HepG2 (cell line): Measurements from ENCODE around the gene GPR65. TPM values are rescaled to one million over a fixed set of nuclear protein-coding genes. Genes with fewer than 3 reads are reported as not detected.

Source experiments
- ATAC-seq: fragments of 200-7000 bp; cut with Tn5 transposase; 3 replicates; pipeline ENCODE4 v1.9.1; 2020; ENCODE audit warnings: mild to moderate bottlenecking, moderate library complexity
- BruUV-seq: library from RNA; stranded (reverse); fragments of 400-500 nt; replicated peaks from 2 replicates; lab custom pipeline; 2021; lab: Mats Ljungman, UMichigan
- CTCF ChIA-PET: fragments of 300-600 bp; formaldehyde crosslinking; extraction: SDS; loops from one replicate; lab custom pipeline; 2021; ENCODE audit warnings: low total read pairs, inconsistent platforms, low intra/inter-chr PET ratio; lab: Yijun Ruan, JAX
- POLR2A ChIA-PET: fragments of 350-600 bp; sonication (Branson Sonifier 250); formaldehyde crosslinking; loops from one replicate; lab custom pipeline; 2020; ENCODE audit warnings: antibody characterized with exemption, inconsistent platforms; lab: Yijun Ruan, JAX
- DNase-seq: peaks from one replicate; pipeline ENCODE4 v3.0.0-alpha.2; 2015; ENCODE audit warnings: low spot score
- FAIRE-seq: peaks from 3 replicates; lab custom pipeline; 2011; peaks lifted over from hg19 to GRCh38; lab: Jason Lieb, UNC
- H2AFZ ChIP-seq: one replicate; pipeline ENCODE4 v1.6.1; 2011; ENCODE audit warnings: low read length, inconsistent platforms
- H3K27ac ChIP-seq: fragments of 300-600 bp; 3 replicates; pipeline ENCODE4 v1.8.0; 2011; ENCODE audit warnings: mixed run types, mild to moderate bottlenecking, mixed read lengths, low read length, inconsistent platforms; ENCODE audit not compliant: insufficient read depth; ENCODE audit errors: extremely low read length
- H3K27me3 ChIP-seq, 2 experiments: fragments of 200-600 bp in 1 of 2; 2 replicates in 1 of 2; 3 replicates in 1 of 2; pipeline versions ENCODE4 v1.6.0 to v1.8.0; 2011; ENCODE audit warnings: low read length in 2 of 2, mild to moderate bottlenecking in 2 of 2, moderate library complexity in 2 of 2, inconsistent platforms in 1 of 2; ENCODE audit not compliant: insufficient read depth in 2 of 2, control insufficient read depth in 1 of 2
- H3K36me3 ChIP-seq, 2 experiments: fragments of 200-600 bp in 1 of 2; replicated peaks in 1 of 2; 2 replicates in 1 of 2; 3 replicates in 1 of 2; pipeline versions ENCODE4 v1.5.1 to v1.8.0; 2011; ENCODE audit warnings: low read length in 2 of 2, inconsistent platforms in 1 of 2; ENCODE audit not compliant: insufficient read depth in 2 of 2, control insufficient read depth in 1 of 2
- H3K4me1 ChIP-seq: 2 replicates; pipeline ENCODE4 v1.5.1; 2012; ENCODE audit warnings: low read length, inconsistent platforms; ENCODE audit not compliant: insufficient read depth
- H3K4me2 ChIP-seq: 2 replicates; pipeline ENCODE4 v1.6.0; 2011; ENCODE audit warnings: low read depth, low read length, inconsistent platforms
- H3K4me3 ChIP-seq, 3 experiments: fragments of 200-600 bp in 1 of 3; sonication (generic), shearing (Covaris generic) in 1 of 3; replicated peaks in 1 of 3; 2 replicates each; pipeline ENCODE4 v1.5.1; 2011 to 2016; ENCODE audit warnings: low read length in 3 of 3, inconsistent platforms in 2 of 3, low read depth in 2 of 3, mild to moderate bottlenecking in 2 of 3, control low read depth in 1 of 3, mixed read lengths in 1 of 3; ENCODE audit not compliant: insufficient read depth in 1 of 3
- H3K79me2 ChIP-seq: one replicate; pipeline ENCODE4 v1.6.1; 2011; ENCODE audit warnings: low read length, inconsistent platforms; ENCODE audit not compliant: insufficient read depth
- H3K9ac ChIP-seq: 2 replicates; pipeline ENCODE4 v1.6.0; 2011; ENCODE audit warnings: mild to moderate bottlenecking, low read depth, low read length, inconsistent platforms; ENCODE audit not compliant: insufficient read depth
- H3K9me3 ChIP-seq: 2 replicates; pipeline ENCODE4 v1.5.1; 2012; ENCODE audit warnings: mild to moderate bottlenecking, low read length
- H4K20me1 ChIP-seq: 2 replicates; pipeline ENCODE4 v1.6.0; 2011; ENCODE audit warnings: inconsistent platforms, mild to moderate bottlenecking, low read length, moderate library complexity; ENCODE audit not compliant: insufficient read depth
- ATF1 ChIP-seq: IDR thresholded peaks from 2 replicates; pipeline ENCODE4 v1.6.1; 2016; ENCODE audit warnings: mild to moderate bottlenecking, control low read depth
- BORCS8-MEF2B ChIP-seq: sonication (generic); formaldehyde crosslinking; IDR thresholded peaks from 2 replicates; pipeline ENCODE4 v1.8.0; 2022; ENCODE audit warnings: mild to moderate bottlenecking, missing genetic modification reagents
- CREB1 ChIP-seq, 2 experiments: fragments of 450-650 bp in 1 of 2; IDR thresholded peaks; 2 replicates each; pipeline ENCODE4 v1.6.1; 2016 to 2017; ENCODE audit warnings: control low read depth in 1 of 2, mild to moderate bottlenecking in 1 of 2, missing compliant biosample characterization in 1 of 2, missing genetic modification characterization in 1 of 2
- ELF1 ChIP-seq: sonication (generic); formaldehyde crosslinking; IDR thresholded peaks from 2 replicates; pipeline ENCODE4 v1.4.0; 2020; ENCODE audit warnings: missing genetic modification reagents
- FOXA1 ChIP-seq, 2 experiments: fragments of 450-650 bp in 1 of 2; sonication (generic) in 1 of 2; formaldehyde crosslinking in 1 of 2; IDR thresholded peaks; 2 replicates each; pipeline versions ENCODE4 v1.4.0 to v1.6.1; 2016 to 2020; ENCODE audit warnings: missing genetic modification reagents in 1 of 2
- GABPA ChIP-seq, 2 experiments: IDR thresholded peaks; 2 replicates each; pipeline ENCODE4 v1.6.1; 2011 to 2016; ENCODE audit warnings: low read depth in 2 of 2, low read length in 1 of 2, missing biosample characterization in 1 of 2, missing genetic modification characterization in 1 of 2
- REPIN1 ChIP-seq: sonication (generic); formaldehyde crosslinking; IDR thresholded peaks from 2 replicates; pipeline ENCODE4 v1.8.0; 2022; ENCODE audit warnings: missing genetic modification reagents, low read depth, mild to moderate bottlenecking, borderline replicate concordance
- SOX6 ChIP-seq, 2 experiments: fragments of 450-650 bp in 1 of 2; sonication (generic) in 1 of 2; formaldehyde crosslinking in 1 of 2; IDR thresholded peaks; 2 replicates each; pipeline versions ENCODE4 v1.4.0 to v1.6.1; 2017 to 2020; ENCODE audit warnings: antibody characterized with exemption in 1 of 2, mild to moderate bottlenecking in 1 of 2, missing genetic modification reagents in 1 of 2
- TCF12 ChIP-seq, 2 experiments: fragments of 450-650 bp in 1 of 2; sonication (generic) in 1 of 2; formaldehyde crosslinking in 1 of 2; IDR thresholded peaks; 2 replicates each; pipeline versions ENCODE4 v1.6.1 to v1.8.0; 2017 to 2022; ENCODE audit warnings: antibody characterized with exemption in 1 of 2, mild to moderate bottlenecking in 1 of 2, missing genetic modification reagents in 1 of 2, moderate library complexity in 1 of 2
- THAP7 ChIP-seq: sonication (generic); formaldehyde crosslinking; IDR thresholded peaks from 2 replicates; pipeline ENCODE4 v1.8.1; 2023; ENCODE audit warnings: mild to moderate bottlenecking, missing genetic modification reagents
- ZHX1 ChIP-seq: sonication (generic); formaldehyde crosslinking; IDR thresholded peaks from 2 replicates; pipeline ENCODE4 v1.8.1; 2022; ENCODE audit warnings: low read depth, mild to moderate bottlenecking, missing genetic modification reagents
- ZNF205 ChIP-seq: IDR thresholded peaks from 2 replicates; pipeline ENCODE4 v1.6.1; 2018; ENCODE audit warnings: missing biosample characterization, missing genetic modification reagents
- ZNF576 ChIP-seq: sonication (generic); formaldehyde crosslinking; IDR thresholded peaks from 2 replicates; pipeline ENCODE4 v1.4.0; 2020; ENCODE audit warnings: mild to moderate bottlenecking, missing genetic modification reagents
- ZNF644 ChIP-seq: IDR thresholded peaks from 2 replicates; pipeline ENCODE4 v1.6.1; 2016; ENCODE audit warnings: low read depth
- ZNF691 ChIP-seq: sonication (generic); formaldehyde crosslinking; IDR thresholded peaks from 2 replicates; pipeline ENCODE4 v1.4.0; 2020; ENCODE audit warnings: missing genetic modification reagents, low read depth, mild to moderate bottlenecking, borderline replicate concordance
- ZNF713 ChIP-seq: sonication (generic); formaldehyde crosslinking; IDR thresholded peaks from 2 replicates; pipeline ENCODE4 v1.4.0; 2020; ENCODE audit warnings: mild to moderate bottlenecking, missing genetic modification reagents
- WGBS: methylation state at CpG from one replicate; pipeline ENCODE4 v1.1.6; 2017; ENCODE audit warnings: low lambda C conversion rate; 5-methylcytosine and 5-hydroxymethylcytosine counted together
- in situ Hi-C: cut with HindIII; loops from 2 replicates; pipeline ENCODE4 v1.10.0; 2017; ENCODE audit warnings: low pct_unique_long_range_greater_than_20kb; ENCODE audit not compliant: extremely low pct_ligation_motif_present
- intact Hi-C: fragments of 100-400 bp; cut with micrococcal nuclease; formaldehyde crosslinking; loops from one replicate; pipeline ENCODE4 v1.10.0; 2022; ENCODE audit not compliant: unreplicated experiment
- polyA plus RNA-seq, 8 experiments: library from polyadenylated mRNA; depleted of rRNA in 3 of 8; stranded (reverse) in 7 of 8; unstranded in 1 of 8; fragments of >200 nt; fragmentation: Illumina TruSeq in 4 of 8; extraction: Trizol in 4 of 8; gene quantifications; 2 replicates each; pipeline versions ENCODE4 v1.2.1 to v1.2.3, GENCODE V29; 2011 to 2016; ENCODE audit warnings: low read depth in 4 of 8, missing spikeins in 1 of 8, mixed read lengths in 1 of 8; ENCODE audit not compliant: insufficient read depth in 1 of 8
- total RNA-seq, 5 experiments: library from RNA; depleted of rRNA; stranded (reverse); fragments of >200 nt; fragmentation: Illumina TruSeq; extraction: Trizol; gene quantifications; 2 replicates each; pipeline ENCODE4 v1.2.3, GENCODE V29; 2016; ENCODE audit warnings: low read depth in 1 of 5

GPR65 gene
- total and polyA plus RNA-seq, 2 of the 13 experiments (the other 11 are each of a cell fraction or from before 2014, with no cell fraction given), result not detected

GRCh38 chr14:88043529-88044443, 38.9 kb downstream of the GPR65 start:
- Histone ChIP-seq H3K9ac (peak overlapping the region; percentile 43; the same call in 1 of the 2 replicates), H3K27ac (peak overlapping the region; percentile 89), H3K27me3 (no peaks in the 10 kb centered on the region), H4K20me1 (no peaks in the 10 kb centered on the region), H2AFZ (no peak overlapping the region), H3K79me2 (peaks cover 23% of the 10 kb centered on the region), H3K9me3 (no peaks in the 10 kb centered on the region), H3K36me3 (peaks cover 21 to 33% of the 10 kb centered on the region in 2 experiments), H3K4me3 (peak overlapping the region in 1 of 3 experiments; percentile 15; a peak in 1 of 6 replicates), H3K4me2 (peak overlapping the region; percentile 54), H3K4me1 (peaks cover 51% of the 10 kb centered on the region)
- CTCF ChIA-PET, result no interaction called here
- BruUV-seq, result no TSS peak
- in situ Hi-C loops (no loop called here), intact Hi-C loops (loop anchor here (1.0 kb wide), 1 partner anchor 19 kb away; no protein-coding TSS in a partner anchor)
- FAIRE-seq (peak; percentile 95), ATAC-seq (peak; percentile 97), DNase-seq (peak; percentile 96)
- POLR2A ChIA-PET, result interaction anchor here (0.7 to 1.0 kb wide), 2 partner anchors 13 to 48 kb away, joined by 3 to 6 read pairs; no protein-coding TSS in a partner anchor
- 23% methylated on average over 4 of the region's 4 CpGs for WGBS
- TF ChIP-seq TCF12 (IDR thresholded peaks at IDR 0.05), result no peak
- TF ChIP-seq TCF12 (CRISPR knock-in tag; IDR thresholded peaks at IDR 0.05), result peak; percentile 52; the same call in 1 of the 2 replicates
- no peak for TF ChIP-seq ZNF576 (CRISPR knock-in tag)
- no peak for TF ChIP-seq THAP7 (CRISPR knock-in tag)
- no peak for TF ChIP-seq BORCS8-MEF2B (CRISPR knock-in tag)
- TF ChIP-seq GABPA (IDR thresholded peaks at IDR 0.05; ENCODE audit: low read depth, low read length), result no peak
- 0 out of 2 replicates have a peak, but pooled peaks have one; percentile 7 for TF ChIP-seq GABPA (CRISPR knock-in tag; IDR thresholded peaks at IDR 0.05; ENCODE audit: low read depth)
- TF ChIP-seq FOXA1 (IDR thresholded peaks at IDR 0.05), result peak; percentile 91
- peak; percentile 94 for TF ChIP-seq FOXA1 (CRISPR knock-in tag; IDR thresholded peaks at IDR 0.05)
- peak; percentile 77 for TF ChIP-seq REPIN1 (CRISPR knock-in tag)
- 0 out of 2 replicates have a peak, but pooled peaks have one; percentile 36 for TF ChIP-seq ZHX1
- TF ChIP-seq ZNF644 (CRISPR knock-in tag), result peak; percentile 52
- TF ChIP-seq ATF1, result peak; percentile 14; the same call in 1 of the 2 replicates
- no peak for TF ChIP-seq ZNF691 (CRISPR knock-in tag)
- TF ChIP-seq CREB1 (IDR thresholded peaks at IDR 0.05), result peak; percentile 49; the same call in 1 of the 2 replicates
- TF ChIP-seq CREB1 (CRISPR knock-in tag; IDR thresholded peaks at IDR 0.05), result peak; percentile 65
- TF ChIP-seq ZNF713, result no peak
- no peak for TF ChIP-seq ZNF205 (CRISPR knock-in tag)
- TF ChIP-seq SOX6 (IDR thresholded peaks at IDR 0.05), result no peak
- TF ChIP-seq SOX6 (CRISPR knock-in tag; IDR thresholded peaks at IDR 0.05), result peak; percentile 93
- no peak for TF ChIP-seq ELF1 (CRISPR knock-in tag)
